ENCODE data around the gene ZNF804B. TPM values are rescaled to one million over a fixed set of nuclear protein-coding genes. Genes with fewer than 3 reads are reported as not detected.

The ZNF804B gene
- total RNA-seq, 4 donors from 2014 or later, result not detected

DNA sequence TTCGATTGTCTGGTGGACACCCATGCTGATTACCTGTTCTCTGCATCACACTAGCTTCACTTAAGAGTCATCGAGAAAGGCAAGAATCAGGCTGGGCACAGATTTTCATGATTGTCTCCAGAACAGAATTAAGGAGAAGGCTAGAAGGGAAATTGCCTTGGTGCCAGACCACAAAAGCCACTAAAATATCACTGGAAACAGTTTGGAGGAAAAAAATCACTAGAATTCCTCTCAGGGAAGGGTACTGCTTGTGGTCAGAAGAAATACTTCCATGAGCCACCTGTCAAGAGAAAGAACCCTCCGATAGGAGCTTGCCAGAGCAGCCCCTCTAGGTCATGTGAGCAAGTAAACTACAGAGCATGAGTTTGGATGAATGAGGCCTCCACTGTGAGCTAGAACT lies 305.3 kb downstream of the ZNF804B start:
- no peak for TF ChIP-seq CTCF (IDR thresholded peaks at IDR 0.05; ENCODE audit: low read depth)

DNA sequence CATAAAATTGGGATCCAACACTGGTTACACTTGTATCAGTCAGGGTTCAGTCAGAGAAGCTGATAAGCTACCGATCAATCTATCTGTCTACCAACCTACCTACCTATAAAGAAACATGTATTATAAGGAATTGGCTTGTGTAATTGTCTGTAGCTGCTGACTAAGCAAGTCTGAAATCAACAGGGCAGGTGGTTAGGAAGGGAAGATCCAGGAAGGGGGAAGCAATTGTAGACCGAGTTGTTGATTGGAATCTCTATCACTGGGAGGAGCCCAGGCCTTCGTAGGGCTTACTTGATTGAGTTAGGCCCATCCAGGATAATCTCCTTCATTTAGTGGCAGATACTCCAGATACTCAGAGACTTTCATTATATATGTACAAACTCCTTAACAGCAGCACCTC lies 307.5 kb downstream of the ZNF804B start:
- TF ChIP-seq CTCF (IDR thresholded peaks at IDR 0.05; ENCODE audit: low read depth), result no peak

GRCh38 chr7:89072081-89072480 lies 312.6 kb downstream of the ZNF804B start:
- TF ChIP-seq CTCF (IDR thresholded peaks at IDR 0.05; ENCODE audit: low read depth), result no peak

DNA sequence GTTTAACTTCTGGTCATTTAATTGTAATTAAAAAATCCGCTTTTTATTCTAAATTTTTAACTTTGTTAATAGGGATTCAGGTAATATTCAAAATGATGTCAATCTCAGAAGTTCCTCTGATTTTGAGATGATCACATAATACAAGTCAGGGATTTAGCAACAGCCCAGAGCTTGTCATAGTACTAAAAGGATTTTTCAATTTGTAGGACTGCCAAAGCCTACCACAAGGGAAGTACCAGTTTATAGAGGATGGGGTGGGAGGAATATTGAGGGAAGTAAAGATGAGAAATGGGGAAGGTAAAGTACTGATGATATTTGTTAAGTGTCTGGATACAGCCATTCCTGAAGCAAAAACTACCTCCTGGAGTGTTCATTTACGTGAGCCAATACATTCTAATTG lies 314.3 kb downstream of the ZNF804B start:
- no peak for TF ChIP-seq CTCF (IDR thresholded peaks at IDR 0.05; ENCODE audit: low read depth)

DNA sequence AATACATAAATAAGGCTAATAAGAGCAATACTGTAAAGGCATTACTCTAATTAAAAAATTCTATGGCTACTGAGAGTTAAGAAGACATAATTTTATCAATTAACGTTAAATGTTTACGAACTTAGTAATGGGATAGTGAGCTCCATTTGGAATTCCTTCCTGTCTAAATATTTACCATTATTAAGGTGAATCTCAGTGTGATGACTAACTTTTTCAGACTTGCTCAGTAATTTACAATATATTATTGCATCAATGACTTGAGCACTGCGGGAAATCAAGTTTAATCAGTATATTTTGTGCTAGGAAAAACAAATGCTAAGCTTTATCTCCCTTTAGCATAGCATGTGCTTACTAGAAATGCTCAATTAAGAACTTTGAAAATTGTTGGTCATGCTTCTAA lies 318.5 kb downstream of the ZNF804B start:
- no peak for TF ChIP-seq CTCF (IDR thresholded peaks at IDR 0.05; ENCODE audit: low read depth)

DNA sequence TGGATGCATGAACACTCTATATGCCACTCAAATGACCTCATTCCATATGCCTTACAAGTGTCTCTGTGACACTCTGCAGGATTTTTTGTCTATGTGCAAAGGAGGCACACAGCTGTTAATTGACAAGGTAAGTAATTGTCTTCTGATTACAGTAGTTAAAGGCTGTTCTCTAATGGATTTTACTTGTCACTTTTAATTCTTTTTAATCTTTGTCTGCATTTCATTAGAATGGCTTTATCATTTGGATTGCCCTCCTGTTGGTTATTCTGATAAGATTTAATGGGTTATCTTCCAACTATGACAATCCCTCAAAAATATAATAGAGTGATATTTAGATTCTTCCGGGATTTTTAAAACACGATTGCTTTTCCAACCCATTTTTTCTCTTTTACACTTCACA lies 326.1 kb downstream of the ZNF804B start:
- TF ChIP-seq CTCF (IDR thresholded peaks at IDR 0.05; ENCODE audit: low read depth), result no peak

DNA sequence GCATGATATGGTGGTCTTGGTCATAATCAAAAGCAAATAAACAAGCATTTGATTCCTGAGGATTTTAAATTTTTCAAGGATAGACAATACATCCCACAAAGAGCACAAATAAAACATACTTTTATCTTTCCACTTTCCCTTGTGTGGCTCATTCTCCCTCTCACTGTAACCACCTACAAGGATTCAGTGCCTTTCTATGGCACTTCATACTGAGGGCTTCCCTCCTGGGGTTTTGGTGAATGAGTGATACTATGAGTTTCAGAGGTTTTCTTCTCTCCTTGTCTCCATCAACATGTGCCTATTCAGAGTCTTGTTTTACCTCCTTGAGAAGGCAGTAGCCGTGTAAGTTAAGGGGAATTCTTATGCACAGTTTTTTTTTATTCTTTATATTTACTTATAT lies 332.1 kb downstream of the ZNF804B start:
- TF ChIP-seq CTCF (IDR thresholded peaks at IDR 0.05; ENCODE audit: low read depth), result no peak

DNA sequence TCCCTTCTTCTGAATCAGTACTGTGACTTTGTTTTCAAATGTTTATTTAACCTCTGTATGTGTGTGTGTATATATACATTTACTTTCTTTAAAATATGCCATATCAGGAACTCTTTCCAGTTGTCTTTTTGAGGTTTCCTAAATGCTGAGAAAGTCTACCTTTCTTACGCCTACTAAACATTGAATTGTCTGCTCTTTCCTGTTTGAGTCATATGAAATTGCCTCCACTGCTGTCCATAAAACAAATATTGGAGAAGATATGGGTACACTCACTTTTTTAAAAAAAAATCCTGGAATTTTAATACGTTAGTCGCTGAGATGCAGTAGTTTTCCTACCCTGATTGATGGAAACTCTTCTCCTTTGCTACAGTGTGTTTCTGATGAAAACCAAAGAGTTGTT lies 334.8 kb downstream of the ZNF804B start:
- no peak for TF ChIP-seq CTCF (IDR thresholded peaks at IDR 0.05; ENCODE audit: low read depth)

All from subcutaneous adipose tissue (tissue), 4 donors.